Measurements from ENCODE around the gene PRMT1.
A peak's percentile ranks its signal among the peaks of the same experiment; 100 is the strongest.
"Not testable (repeated sequence)": the region's sequence is repeated elsewhere in the genome, so short reads cannot be mapped to it uniquely, and the experiment has no call there.

The PRMT1 gene

DNA sequence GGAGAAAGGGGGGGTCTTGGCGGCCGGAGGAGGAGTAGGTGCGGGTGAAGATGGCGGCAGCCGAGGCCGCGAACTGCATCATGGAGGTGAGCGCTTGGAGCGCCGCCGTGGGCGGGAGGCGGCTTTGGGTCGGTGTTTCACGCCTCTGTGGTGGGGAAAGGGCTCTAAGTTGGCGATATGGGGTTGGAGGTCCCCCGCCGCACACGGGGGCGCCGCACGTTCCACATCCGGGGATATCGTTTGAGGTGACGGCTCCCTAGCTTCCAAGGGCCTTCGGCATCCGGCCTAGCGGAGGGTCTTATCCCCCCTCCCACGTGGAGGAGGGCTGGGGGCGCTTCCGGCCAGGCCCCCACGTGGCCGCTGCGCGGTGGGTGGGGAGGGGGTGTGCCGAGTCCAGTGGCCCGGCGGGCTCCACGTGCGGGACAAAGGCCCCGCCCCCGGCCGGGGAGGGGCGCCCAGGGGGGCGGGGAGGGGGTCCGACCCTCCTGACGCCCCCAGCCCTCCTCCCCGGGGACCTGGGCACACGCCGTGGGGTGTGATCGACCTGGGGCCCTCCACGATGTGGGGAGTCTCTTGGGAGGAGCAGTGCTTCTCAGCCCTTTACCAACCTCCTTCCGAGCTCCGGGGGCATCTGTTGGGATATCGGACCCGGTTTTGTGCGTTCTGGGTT is at the start of gene PRMT1:
Gene PRMT1, plus strand, starts transcription at position 41 of the 670 bp plus-strand sequence. Its CDS starts 10 bp downstream, at position 51.
- no peak for DNase-seq

DNA sequence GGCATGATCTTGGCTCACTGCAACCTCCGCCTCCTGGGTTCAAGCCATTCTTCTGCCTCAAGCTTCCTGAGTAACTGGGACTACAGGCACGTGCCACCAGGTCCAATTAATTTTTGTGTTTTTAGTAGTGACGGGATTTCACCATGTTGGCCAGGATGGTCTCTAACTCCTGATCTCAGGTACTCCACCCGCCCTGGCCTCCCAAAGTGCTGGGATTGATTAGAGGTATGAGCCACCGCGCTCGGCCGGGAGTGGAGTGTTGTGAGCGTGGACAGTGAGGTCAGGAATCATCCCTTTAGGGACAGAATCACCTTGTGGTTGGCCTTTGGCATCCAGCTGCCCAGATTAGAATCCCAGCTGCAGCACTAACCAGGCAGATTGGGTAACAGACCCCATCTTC is 47.4 kb upstream of the PRMT1 start:
- no peak for DNase-seq

DNA sequence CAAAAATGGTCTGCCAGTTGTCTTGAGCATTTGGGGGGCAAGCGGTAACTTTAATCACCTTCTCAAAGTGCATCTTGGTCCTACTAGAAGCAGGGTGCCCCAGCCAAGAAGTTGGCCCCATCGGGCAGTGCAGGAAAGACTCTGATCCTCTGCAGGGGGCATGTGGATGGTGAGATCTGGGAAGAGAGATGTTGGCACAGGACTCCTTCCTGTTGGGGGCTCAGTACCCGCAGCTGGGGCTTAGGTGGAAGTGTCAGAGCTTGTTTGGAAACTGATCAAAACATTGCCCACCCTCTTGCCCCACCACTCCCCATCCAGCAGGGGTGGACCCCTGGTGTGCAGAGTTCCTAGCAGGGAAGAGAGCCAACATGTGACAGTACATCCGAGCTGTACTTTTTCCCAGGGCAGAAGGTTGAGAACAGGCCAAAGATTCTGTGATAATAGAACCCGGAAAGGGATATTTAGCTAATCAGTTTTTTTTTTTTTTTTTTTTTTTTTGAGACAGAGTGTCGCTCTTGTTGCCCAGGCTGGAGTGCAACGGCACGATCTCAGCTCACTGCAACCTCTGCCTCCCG is 46.0 kb upstream of the PRMT1 start:
- DNase-seq, result no peak

DNA sequence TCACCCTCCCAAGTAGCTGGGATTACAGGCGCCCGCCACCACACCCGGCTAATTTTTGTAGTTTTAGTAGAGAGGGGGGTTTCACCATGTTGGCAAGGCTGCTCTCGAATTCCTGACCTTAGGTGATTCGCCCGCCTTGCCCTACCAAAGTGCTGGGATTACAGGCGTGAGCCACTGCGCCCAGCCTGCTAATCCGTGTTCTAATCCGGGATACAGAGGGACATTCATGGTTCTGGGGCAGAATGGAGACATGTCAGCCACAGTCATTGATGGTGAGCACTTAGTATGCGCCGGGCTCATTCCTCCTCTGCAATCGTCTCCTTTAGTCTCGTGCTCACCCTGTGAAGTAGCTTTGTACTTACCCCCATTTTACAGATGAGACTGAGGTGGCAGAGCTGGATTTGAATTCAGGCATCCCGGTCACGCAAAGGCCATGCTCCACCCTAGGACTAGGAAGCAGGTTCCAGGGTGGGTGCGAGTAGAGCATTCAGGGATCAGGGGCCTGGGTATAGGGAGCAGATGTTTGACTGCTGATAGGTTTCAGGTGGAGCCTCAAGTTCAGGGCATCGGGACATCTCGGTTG is 45.4 kb upstream of the PRMT1 start:
- no peak for DNase-seq

DNA sequence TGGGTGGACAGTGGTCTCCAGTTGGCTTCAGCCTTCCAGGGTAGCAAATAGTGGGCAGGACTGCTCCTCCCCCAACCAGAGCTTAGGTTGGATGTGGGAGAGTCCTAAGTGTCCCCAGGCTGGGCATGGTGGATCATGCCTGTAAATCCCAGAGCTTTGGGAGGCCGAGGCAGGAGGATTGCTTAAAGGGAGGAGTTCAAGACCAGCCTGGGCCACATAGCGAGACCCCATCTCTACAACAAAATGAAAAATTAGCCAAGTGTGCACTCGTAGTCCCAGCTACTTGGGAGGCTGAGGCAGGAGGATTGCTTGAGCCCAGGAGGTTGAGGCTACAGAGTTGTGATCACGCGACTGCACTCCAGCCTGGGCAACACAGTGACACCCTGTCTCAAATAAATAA is 44.5 kb upstream of the PRMT1 start:
- no peak for DNase-seq

DNA sequence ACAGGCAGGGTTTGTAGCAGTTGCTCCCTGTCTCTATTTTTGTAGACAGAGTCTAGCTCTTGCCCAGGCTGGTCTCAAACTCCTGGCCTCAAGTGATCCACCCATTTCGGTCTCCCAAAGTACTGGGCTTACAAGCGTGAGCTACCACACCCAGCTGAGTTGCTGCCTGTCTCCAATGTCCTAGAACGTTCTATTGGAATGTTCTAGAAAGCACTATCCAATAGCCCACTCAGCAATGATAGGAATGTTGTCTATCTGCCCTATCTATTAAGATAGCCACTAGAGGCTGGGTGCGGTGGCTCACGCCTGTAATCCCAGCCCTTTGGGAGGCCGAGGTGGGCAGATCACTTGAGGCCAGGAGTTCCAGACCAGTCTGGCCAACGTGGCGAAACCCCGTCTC is 43.8 kb upstream of the PRMT1 start:
- DNase-seq, result not testable (repeated sequence)

DNA sequence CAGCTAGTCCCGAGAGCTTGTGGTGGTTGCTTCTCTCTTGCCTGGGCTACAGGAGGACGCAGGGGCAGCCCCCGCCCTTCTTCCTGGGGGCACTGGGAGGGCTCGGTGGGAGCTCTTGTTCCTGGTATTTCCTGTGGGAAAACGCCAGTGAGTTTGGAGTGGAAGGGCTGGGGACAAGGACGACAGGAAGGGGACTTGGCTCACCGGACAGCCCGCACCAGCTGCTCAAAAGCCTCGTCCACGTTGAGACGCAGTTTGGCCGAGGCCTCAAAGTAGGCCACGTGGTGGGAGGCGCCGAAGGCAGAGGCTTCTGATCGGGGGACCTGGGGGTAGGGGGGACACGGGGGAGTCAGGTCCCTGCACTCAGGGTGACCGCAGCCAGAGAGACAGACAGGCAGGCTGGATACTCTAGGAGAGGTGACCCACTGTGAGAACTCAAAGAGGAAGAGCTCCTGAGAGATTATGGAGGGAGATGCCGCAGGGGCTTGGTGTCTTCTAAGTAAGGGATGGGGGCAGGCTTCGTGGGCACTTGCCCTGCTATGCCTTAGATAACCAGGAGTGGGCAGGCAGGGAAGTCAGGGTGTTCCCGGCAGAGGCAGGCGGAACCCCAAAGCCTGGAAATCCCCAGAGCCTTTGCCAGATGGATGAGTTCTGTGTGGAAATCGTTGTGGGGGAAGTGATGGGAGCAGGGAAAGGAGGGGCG is 41.4 kb upstream of the PRMT1 start:
- peak; percentile 59 for DNase-seq

DNA sequence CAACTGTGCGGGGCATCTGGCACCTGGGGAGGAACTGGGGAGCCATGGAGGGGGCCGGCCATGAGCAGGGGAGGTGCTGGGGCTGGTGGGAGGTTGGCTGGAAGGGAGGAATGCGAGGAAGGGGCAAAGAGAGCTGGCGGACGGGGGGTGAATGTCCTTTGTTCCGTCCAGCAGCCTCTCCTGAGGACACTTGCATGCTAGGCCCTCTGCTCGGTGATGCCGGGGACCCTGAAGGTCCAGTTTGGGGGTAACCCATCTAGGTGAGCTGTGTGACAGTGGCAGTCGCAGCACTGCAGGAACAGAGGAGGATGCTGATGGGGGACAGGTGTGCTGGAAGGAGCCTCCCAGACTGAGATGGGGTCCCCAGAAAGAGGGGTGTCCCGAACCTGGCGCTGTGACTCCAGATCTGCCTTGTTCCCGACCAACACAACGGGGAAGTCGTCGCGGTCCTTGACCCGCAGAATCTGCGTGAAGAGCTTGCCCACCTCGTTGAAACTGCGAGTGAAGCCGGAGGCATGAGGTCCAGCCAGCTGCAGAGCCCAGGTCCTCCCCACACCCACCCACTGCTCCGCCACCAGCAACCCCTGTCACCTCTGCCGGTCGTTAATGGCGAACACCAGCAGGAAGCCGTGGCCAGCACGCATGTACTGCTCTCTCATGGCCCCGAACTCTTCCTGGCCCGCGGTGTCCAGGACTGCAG is 40.7 kb upstream of the PRMT1 start:
- peak; percentile 28 for DNase-seq

DNA sequence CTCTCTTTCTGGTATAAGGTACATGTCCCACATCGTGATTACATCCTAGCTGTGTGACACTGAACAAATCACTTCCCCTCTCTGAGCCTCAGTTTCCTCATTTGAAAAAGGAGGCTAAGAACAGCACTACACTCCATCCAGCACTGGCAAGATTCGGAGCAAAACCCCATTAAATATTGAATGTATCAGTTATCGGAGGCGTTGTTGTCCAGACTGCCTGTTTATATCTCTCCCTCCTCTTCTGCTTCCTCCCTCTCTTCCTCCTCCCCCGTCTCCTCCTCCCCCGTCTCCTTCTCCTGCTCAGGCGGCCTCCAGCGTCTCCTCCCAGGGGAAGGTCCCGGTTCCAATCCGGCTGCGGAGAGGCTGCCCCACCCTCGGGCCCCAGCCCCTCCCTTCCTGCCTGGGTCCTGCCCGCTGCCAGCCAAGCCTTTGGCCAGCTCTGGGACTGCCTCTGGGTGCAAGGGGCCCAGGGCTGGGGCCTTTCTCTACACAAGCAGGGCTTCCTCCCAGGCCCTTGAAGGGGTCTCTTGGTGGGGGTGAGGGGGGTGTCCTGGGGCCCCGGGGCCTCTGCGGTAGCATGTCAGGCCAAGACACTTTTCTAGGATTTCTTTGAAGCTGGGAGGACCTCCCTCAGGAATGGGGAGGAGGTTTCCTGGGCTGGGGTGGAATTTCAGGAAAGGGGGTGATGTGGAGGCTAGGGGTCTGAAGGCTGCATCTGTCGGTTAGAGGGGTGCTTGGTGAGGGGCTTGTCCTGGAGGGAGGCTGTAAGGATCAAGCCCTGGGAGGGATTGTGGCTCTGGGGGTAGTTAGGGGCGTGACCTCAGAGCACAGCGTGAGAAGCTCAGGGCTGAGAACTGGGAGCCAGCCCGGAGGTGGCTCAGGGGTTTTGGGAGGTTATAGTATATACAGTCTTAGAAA is 39.0 kb upstream of the PRMT1 start:
- peak; percentile 39 for DNase-seq

DNA sequence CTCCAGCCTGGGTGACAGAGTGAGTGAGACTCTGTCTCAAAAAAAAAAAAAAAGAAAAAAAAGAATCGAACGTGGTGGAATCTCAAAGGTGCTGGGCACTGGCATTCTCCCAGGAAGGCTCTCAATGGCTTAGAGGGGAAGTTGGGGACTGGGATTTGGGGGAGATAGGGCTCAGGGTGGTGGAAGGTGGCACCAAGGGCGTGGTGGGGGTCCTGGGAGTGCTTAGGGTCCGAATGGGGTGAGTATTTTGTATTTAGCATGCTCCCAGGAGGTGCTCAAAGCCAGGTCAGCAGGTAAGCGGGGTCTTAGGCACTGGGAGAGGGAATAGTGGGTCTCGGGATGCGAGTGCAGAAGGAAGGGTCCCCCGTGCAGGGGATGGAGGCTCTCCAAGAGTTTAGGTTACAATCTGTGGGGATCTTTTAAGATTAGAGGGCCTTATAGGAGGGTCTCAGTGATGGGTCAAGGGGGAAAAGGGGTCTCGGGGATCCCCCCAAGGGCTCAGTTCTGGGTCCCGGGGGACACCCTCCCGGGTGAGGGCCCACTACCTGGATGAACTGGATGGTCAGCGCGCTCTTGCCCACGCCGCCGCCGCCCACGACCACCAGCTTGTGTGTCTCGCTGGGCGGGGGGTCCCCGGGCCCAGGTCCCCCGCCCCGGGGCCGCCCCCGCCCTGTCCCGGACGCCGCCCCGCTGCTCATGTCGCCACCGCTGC is 37.5 kb upstream of the PRMT1 start:
- no peak for DNase-seq

DNA sequence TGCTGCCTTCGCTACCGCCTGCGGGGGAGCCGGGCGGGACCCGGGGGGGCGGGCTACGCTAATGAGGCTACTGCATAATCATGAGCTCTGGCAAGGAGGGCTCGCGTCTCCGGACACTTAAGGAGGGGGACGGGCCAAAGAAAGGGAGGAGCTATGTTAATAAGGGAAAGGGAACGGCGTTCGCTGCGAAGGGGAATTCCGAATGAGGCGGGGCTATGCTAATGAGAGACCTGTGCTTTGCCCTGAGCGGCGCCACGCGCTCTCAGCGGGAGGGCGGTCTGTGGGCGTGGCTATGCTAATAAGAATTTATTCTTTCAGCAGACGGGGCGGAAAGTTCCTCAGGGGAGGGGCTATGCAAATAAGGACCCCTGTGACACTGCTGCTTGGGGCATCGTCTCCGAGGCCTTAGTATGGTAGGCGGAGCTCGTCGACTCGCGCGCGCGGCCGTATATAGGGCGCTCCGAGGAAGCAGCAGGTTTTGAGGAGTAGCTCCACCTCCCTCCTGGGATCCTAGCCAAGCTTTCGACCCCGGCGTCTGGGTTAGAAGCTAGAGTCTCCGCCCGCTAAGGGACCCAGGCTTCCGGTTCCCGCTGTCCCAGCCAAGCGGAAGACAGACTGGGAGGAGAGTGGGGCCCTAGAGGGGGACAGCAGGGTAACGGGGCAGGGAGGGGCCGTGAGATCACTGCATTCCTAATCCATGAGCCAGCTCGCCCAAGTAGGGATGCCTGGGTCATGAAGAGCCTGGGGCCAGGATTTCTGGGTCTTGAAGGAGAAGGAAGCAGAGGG is 36.8 kb upstream of the PRMT1 start, which contains the start of gene RRAS:
Gene RRAS, minus strand, starts transcription at position 31 of the 786 bp plus-strand sequence. CDS start 45 bp downstream, outside the sequence.
- DNase-seq, result peak; percentile 100

DNA sequence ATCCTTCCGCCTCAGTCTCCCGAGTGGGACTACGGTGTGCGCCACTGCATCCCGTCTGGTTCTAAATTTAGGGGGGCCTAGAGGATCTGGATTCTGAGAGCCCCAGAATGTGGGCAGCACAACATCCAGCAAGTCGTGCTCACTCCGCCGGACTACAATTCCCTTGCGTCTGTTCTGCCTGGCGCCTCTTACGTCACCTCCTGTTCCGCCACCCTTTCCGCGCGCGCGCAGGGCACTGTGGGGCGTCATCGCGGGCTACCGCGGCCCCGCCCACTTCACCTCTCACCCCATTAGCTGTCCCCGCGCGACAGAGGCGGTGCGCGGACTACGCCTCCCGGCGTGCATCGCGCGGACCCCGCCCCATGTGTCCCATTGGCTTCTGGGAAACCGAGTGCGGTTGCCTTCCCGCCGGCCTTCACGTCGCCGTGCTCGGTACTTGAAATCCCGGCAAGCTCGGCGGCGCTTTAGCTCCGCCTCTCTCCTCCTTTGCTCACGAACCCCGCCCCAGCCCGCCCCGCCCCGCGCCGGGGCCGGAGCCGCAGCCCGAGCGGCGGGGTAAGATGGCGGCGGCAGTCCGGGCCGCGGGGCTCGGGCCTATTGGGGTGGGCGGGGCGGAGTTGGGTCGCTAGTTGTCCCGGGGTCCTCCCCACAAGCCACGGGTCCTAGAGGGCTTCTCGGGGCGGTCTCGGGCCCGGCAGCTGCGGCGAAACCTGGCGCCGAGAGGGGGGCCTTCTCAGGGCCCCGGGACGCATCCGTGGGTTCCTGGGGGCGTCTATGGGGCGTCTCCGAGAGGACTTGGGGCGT is 35.2 kb upstream of the PRMT1 start, which contains the start of gene SCAF1:
Gene SCAF1, plus strand, starts transcription at position 522 of the 804 bp plus-strand sequence. CDS start 2,818 bp downstream, outside the sequence.
- peak; percentile 99 for DNase-seq

DNA sequence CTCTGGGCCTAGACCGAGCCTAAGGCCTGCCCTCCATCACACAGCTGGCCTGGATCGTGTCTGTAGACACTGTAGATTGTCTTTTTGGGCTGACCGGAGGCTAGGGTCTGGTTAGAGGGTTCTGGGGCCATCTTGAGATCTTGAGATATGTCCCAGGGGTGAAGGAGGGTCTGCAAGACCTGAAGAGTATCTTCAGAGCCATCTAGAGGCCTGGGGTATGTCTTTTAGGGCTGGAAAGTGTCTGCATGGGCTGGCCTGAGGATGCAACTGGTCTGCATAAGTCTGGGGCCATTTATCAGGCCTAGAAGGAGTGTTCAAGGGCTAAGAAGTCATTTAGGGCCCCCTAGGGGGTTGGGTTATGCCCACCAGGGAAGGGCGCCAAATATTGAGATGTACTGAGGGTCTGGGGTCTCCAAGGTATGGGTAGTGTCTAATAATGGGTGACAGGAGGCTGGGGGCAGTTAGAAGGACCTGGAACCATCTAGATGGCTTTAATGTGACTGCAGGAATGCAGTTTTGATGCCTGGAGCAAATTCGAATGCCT is 34.5 kb upstream of the PRMT1 start:
- no peak for DNase-seq

DNA sequence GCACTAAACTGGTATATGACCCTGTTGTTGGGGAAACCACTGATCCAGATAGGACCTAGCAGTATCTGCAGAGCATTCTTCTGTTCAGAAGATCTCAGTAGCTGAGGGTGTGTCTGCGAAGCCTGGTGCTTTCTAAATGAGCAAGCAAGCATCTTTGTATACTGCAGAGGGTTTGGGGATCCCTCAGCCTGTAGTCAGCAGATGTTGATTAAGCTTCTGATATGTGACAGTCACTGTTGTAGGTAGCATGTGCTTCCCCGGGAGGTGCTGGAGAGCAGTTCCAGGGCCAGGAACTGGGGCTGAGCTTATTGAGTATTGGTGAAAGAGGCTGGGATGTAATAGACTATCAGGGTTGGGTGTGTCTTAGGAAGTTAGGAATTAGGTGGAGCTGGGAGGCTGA is 33.6 kb upstream of the PRMT1 start:
- DNase-seq, result no peak

DNA sequence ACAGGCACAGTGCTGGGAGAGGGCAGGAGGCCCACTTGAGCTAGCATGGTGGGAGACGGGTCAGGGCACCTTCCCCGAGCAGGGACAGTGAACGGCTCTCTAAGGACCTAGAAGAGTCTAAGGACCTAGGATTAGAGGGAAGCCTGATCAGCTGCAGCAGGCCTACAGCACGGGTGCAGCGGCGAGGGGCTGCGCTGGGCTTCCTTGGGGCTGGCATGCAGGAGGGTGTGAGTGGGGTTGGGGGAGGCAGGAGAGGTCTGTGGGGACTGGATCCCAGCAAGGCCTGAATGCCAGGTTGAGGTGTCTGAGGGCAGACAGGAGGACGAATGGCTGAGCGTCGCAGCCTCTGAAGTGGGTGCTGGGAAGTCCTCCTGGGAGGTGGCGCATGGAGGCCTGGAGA is 31.5 kb upstream of the PRMT1 start:
- no peak for DNase-seq

DNA sequence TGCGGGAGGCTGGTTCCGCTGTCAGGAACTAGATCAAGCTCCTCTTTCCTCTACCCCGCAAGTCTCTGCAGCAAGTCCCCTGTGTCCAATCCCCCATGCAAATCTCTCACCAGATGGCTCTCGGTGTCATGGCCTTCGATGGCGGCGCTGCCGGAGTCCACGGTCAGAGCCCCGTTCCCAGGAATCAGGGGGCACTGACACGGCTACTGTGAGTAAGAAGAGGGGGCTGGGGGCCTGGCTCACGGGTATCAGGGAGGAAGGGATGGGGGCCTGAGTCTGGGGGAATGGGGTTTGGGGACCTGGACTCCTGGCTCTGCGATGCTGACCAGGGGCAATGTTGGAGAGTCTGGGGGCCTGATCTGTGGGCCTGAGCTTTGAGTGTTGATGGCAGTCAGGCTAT is 31.1 kb upstream of the PRMT1 start:
- DNase-seq, result no peak

DNA sequence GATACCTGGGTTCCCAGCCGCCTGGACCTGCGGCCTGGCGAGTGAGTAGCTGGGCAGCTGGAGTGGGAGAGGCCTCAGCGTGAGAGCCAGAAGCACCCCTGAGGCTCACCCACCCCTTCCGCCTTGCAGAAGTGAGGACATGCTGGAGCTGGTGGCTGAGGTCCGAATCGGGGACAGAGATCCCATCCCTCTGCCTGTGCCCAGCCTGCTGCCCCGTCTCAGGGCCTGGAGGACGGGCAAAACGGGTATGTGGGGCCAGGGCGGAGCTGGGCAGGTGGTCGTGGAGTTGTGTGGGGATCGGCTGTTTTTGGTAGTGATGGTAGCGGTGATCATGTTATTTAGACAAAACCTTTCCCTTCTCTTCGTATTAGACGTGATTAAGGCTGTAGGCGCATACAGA is 30.5 kb upstream of the PRMT1 start:
- no peak for DNase-seq

DNA sequence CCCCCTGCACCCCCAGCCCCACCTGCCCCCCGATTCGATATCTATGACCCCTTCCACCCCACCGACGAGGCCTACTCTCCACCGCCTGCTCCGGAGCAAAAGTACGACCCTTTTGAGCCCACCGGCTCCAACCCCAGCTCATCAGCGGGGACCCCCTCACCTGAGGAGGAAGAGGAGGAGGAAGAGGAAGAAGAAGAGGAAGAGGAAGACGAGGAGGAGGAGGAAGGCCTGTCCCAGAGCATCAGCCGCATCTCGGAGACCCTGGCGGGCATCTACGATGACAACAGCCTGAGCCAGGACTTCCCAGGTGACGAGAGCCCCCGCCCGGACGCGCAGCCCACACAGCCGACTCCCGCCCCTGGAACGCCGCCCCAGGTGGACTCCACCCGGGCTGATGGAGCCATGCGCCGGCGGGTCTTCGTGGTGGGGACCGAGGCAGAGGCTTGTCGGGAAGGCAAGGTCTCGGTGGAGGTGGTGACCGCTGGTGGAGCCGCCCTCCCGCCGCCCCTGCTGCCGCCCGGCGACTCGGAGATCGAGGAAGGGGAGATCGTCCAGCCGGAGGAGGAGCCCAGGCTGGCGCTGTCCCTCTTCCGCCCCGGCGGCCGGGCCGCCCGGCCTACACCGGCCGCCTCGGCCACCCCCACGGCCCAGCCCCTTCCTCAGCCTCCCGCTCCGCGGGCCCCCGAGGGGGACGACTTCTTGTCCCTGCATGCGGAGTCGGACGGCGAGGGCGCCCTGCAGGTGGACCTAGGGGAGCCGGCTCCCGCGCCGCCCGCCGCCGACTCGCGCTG is 25.8 kb upstream of the PRMT1 start:
- DNase-seq, result no peak
